ENCODE measurements around the gene ATP2B2.

DNA sequence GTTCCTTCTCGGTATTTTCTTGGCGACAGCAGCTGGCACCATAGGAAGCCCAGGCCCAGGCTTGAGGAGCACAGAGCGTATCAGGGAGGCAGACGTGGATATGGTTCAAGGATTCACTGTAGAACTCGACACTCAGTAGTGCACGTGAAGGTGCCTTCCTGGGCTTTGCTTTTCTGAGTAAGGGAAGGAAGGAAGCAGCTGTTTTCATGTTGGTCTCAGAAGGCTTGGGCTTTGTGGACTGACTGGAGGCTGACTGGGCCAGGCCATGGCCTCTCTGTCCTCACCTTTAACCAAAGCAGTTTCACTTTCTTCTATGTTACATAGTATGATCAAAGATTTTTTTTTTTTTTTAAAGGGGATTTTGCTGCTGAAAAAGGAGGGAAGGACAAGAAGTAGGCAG lies 205.7 kb downstream of the ATP2B2 start:
- TF ChIP-seq, protein P1, sequence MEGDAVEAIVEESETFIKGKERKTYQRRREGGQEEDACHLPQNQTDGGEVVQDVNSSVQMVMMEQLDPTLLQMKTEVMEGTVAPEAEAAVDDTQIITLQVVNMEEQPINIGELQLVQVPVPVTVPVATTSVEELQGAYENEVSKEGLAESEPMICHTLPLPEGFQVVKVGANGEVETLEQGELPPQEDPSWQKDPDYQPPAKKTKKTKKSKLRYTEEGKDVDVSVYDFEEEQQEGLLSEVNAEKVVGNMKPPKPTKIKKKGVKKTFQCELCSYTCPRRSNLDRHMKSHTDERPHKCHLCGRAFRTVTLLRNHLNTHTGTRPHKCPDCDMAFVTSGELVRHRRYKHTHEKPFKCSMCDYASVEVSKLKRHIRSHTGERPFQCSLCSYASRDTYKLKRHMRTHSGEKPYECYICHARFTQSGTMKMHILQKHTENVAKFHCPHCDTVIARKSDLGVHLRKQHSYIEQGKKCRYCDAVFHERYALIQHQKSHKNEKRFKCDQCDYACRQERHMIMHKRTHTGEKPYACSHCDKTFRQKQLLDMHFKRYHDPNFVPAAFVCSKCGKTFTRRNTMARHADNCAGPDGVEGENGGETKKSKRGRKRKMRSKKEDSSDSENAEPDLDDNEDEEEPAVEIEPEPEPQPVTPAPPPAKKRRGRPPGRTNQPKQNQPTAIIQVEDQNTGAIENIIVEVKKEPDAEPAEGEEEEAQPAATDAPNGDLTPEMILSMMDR (IDR thresholded peaks at IDR 0.05; ENCODE audit: poor library complexity) = no peak
- no peak for TF ChIP-seq EZH2 (IDR thresholded peaks at IDR 0.05; ENCODE audit: borderline replicate concordance)
